HUES48 (cell line): ENCODE data around the gene ITGAL.

Source experiments
- H3K27ac ChIP-seq: one replicate; pipeline ENCODE4 v1.7.0; 2013; ENCODE audit warnings: low read depth, low read length, inconsistent platforms
- H3K27me3 ChIP-seq: 2 replicates; pipeline ENCODE4 v1.6.1; 2013; ENCODE audit warnings: mild to moderate bottlenecking, low read length; ENCODE audit not compliant: control insufficient read depth, insufficient read depth
- H3K36me3 ChIP-seq: 2 replicates; pipeline ENCODE4 v1.6.1; 2013; ENCODE audit warnings: low read length; ENCODE audit not compliant: control insufficient read depth, insufficient read depth
- H3K4me1 ChIP-seq: 2 replicates; pipeline ENCODE4 v1.6.1; 2013; ENCODE audit warnings: mild to moderate bottlenecking, low read length; ENCODE audit not compliant: control insufficient read depth, insufficient read depth
- H3K4me3 ChIP-seq: 2 replicates; pipeline ENCODE4 v1.5.1; 2013; ENCODE audit warnings: mild to moderate bottlenecking, low read depth, low read length
- H3K9ac ChIP-seq: 2 replicates; pipeline ENCODE4 v1.6.1; 2013; ENCODE audit warnings: mild to moderate bottlenecking, low read depth, low read length, moderate library complexity
- H3K9me3 ChIP-seq: 2 replicates; pipeline ENCODE4 v1.6.1; 2013; ENCODE audit warnings: low read length; ENCODE audit not compliant: control insufficient read depth, insufficient read depth

ITGAL gene

DNA sequence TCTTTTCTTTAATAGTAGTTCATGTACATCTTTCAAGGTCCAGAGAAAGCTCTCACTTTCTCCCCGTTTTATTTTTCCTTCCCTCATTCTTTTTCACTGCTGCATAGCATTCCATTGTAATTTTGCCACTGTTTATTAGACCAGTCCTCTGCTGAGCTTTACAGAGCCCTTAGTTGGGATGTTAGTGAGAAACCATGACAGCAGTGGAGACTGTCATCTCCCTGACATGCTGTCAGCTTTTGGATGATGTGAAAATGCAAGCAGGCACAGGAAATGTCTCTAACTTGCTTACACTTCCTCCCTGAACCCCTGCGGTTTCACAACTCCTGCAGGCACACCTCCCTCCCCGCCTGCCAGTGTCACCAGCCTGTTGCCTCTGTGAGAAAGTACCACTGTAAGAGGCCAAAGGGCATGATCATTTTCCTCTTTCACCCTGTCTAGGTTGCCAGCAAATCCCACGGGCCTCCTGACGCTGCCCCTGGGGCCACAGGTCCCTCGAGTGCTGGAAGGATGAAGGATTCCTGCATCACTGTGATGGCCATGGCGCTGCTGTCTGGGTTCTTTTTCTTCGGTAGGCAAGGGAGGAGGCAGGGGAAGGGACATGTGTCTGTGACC is at the start of gene ITGAL:
TSS of gene ITGAL (plus strand) at position 415 of the 615 bp plus-strand sequence. CDS start at position 511, 96 bp downstream.
- H3K27ac ChIP-seq, result no peak within 1 kb of the TSS
- no peaks in the 10 kb centered on the region for H3K36me3 ChIP-seq
- no peaks in the 10 kb centered on the region for H3K4me1 ChIP-seq
- no peaks in the 10 kb centered on the region for H3K9me3 ChIP-seq
- no peak within 1 kb of the TSS for H3K4me3 ChIP-seq
- H3K9ac ChIP-seq, result no peak within 1 kb of the TSS
- no peaks in the 10 kb centered on the region for H3K27me3 ChIP-seq

DNA sequence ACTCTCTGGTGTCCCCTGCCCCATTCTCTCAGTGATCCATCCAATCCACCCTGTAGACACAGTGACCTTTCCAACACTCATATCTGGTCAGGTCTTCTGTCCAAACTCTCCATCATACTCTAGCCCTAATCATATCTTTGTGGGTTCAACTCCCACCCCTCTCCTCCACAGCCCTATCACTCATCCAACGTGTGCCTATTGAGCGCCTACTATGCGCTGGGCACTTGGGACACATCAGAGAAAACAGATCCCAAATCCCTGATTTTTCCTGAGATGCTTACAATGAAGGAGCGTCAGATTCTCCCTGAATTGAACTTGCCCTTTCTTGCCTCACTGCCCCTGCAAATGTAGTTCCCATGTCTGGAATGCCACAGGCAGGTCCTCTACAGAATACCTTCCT is 44.5 kb upstream of the ITGAL start:
- Histone ChIP-seq H3K9me3 (no peaks in the 10 kb centered on the region), H3K27ac (no peak overlapping the region), H3K9ac (no peak overlapping the region), H3K4me3 (no peak overlapping the region), H3K27me3 (no peaks in the 10 kb centered on the region), H3K4me1 (peaks cover 5% of the 10 kb centered on the region; the same call in 1 of the 2 replicates), H3K36me3 (peaks cover 34% of the 10 kb centered on the region)

DNA sequence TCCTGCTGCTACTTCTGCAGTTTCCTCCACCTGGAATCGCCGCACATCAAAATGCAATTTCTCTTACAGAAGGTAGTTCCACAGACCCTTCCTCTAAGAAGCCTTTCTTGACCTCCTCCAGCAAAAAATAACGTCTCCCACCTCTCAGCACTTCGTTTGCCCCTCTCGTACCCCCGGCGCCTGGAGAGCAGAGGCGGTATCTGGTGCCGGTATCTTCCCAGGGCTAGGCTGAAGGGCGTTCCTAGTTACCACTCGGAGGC is 43.2 kb upstream of the ITGAL start:
- no peaks in the 10 kb centered on the region for H3K9me3 ChIP-seq
- H3K4me3 ChIP-seq, result peak overlapping the region; percentile 77
- H3K4me1 ChIP-seq, result peaks cover 5% of the 10 kb centered on the region; the same call in 1 of the 2 replicates
- peaks cover 23% of the 10 kb centered on the region for H3K36me3 ChIP-seq
- H3K9ac ChIP-seq, result peak overlapping the region; percentile 39
- H3K27me3 ChIP-seq, result no peaks in the 10 kb centered on the region
- H3K27ac ChIP-seq, result peak overlapping the region; percentile 16

DNA sequence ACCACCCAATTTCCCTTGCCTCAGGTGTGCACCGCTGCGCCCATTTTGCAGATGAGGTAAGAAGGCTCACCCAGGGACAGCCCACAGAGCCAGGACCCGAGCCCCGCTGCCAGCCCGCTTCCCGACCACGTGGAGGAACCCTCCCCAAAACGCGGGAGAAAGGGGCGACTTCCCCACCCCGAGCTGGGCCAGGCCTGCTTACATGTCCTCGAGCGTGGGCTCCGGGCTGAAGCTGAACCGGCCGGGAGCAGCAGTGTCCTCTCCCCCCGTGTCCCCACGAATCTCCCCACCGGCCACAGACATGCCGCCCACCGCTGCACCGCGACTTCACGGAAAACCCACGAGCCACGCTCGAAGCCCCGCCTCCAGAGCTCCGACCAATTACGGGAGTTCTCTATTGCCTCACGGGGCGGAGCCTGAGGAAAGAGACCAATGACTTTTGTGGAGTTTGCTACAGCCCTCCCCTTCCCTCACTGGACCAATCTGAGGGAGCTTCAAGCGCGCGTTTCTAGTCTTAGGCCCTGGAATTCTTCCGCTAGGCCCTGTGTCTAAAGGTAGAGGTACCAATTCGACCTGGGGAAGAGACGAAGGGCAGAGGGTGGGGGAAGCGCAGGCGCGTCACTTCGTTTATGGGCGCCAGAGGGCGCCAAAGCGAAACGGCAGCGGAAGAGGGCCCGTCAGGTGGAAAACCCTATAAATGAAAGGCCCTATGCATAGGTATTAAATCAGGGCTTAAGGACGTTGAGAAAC is 42.7 kb upstream of the ITGAL start, which contains the start of gene DCTPP1:
TSS of gene DCTPP1 (minus strand) at position 353 of the 750 bp plus-strand sequence. CDS start at position 303, 50 bp downstream.
- H3K36me3 ChIP-seq, result peaks cover 18% of the 10 kb centered on the region
- peak within 1 kb of the TSS; percentile 39 for H3K9ac ChIP-seq
- peak within 1 kb of the TSS; percentile 16 for H3K27ac ChIP-seq
- peaks cover 5% of the 10 kb centered on the region; the same call in 1 of the 2 replicates for H3K4me1 ChIP-seq
- H3K9me3 ChIP-seq, result no peaks in the 10 kb centered on the region
- peak within 1 kb of the TSS; percentile 77 for H3K4me3 ChIP-seq
- H3K27me3 ChIP-seq, result no peaks in the 10 kb centered on the region

DNA sequence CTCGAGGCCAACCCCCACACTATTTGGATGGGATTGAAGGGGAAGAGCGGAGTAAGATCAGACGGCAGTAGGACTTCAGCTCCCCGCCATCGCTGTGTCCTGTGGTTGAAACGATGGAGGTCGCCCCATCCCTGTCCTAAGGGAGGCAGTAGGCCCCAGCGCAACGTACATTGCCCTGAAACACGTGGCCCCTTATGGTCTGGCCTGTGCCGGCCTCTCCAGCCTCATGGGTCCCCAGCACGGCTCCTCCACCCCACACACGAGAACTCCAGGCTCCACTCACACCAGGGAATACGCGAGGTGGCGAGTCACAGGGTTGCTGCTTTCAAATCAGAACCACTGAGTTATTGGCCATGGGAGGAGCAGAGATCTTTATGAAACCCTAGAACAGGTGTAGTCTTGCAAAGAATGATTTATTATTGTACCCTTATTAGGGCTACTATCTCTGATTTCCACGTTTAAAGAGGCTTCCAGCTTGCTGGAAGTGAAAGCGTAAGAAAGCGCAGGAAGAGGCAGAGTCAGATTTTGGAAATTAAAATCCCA is 42.0 kb upstream of the ITGAL start:
- H3K9ac ChIP-seq, result peak overlapping the region; percentile 25
- peak overlapping the region; percentile 33; the same call in 1 of the 2 replicates for H3K4me3 ChIP-seq
- H3K27ac ChIP-seq, result no peak overlapping the region
- H3K9me3 ChIP-seq, result no peaks in the 10 kb centered on the region
- no peaks in the 10 kb centered on the region for H3K27me3 ChIP-seq
- H3K36me3 ChIP-seq, result peaks cover 17% of the 10 kb centered on the region
- H3K4me1 ChIP-seq, result peaks cover 5% of the 10 kb centered on the region; the same call in 1 of the 2 replicates

DNA sequence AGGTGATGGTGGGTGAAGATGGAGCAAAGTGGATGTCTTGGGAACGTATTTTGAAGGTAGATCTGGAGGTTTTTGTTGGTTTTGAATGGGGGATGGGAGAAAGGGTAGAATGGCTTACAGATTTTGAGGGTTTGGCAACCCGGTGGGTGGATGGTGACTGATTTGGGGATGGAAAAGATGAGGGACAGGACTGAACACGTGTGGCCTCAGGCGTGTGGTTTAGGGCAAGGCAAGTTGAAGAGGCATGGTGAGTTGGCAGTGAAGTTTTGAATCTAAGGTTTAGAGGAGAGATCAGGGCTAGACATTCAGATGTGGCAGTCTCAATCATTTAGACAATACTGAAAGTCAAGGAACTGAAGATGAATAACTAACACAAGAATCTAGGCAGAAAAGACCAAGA is 37.7 kb upstream of the ITGAL start:
- H3K36me3 ChIP-seq, result no peaks in the 10 kb centered on the region
- H3K9ac ChIP-seq, result no peak overlapping the region
- H3K9me3 ChIP-seq, result no peaks in the 10 kb centered on the region
- no peaks in the 10 kb centered on the region for H3K27me3 ChIP-seq
- H3K4me1 ChIP-seq, result 0 out of 2 replicates have a peak, but pooled peaks cover 3% of the 10 kb centered on the region
- no peak overlapping the region for H3K27ac ChIP-seq
- no peak overlapping the region for H3K4me3 ChIP-seq

DNA sequence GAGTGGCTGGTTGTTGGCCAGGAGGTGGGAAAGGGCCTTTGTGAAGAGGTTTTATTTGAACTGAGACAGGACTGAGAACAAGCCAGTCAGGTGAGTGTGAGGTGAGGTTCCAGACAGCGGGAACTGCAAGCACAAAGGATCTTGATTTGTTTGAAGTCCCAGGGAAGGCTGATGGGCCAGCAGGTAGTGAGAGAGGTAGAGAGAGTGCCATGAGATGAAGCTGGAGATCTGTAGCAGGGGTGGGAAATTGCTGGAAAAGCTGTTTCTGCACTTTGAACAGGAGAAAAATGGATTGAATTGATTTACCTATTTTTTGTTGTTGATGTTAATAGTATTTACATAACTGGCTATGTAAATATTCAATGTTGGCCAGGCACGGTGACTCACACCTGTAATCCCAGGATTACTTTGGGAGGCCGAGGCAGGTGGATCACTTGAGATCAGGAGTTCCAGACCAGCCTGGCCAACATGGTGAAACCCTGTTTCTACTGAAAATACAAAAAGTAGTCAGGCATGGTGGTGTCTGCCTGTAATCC is 35.0 kb upstream of the ITGAL start:
- no peak overlapping the region for H3K27ac ChIP-seq
- H3K27me3 ChIP-seq, result no peaks in the 10 kb centered on the region
- H3K36me3 ChIP-seq, result no peaks in the 10 kb centered on the region
- no peak overlapping the region for H3K9ac ChIP-seq
- no peaks in the 10 kb centered on the region for H3K4me1 ChIP-seq
- no peak overlapping the region for H3K4me3 ChIP-seq
- no peaks in the 10 kb centered on the region for H3K9me3 ChIP-seq

DNA sequence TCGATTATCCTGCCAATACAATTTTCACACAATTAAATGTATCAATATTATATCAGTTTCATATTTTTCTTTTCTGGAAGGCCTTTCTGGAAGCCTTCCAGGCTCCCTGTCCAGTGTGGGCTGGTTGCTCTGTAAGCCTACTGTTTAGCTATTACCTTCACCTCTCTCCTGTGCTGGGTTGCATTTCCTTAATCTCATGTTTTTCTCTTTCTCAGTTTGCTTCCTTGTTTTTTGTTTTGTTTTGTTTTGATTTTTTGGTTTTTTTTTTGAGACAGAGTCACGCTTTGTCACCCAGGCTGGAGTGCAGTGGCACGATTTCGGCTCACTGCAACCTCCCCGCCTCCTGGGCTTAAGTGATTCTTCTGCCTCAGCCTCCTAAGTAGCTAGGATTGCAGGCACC is 33.7 kb upstream of the ITGAL start:
- H3K9ac ChIP-seq, result no peak overlapping the region
- no peak overlapping the region for H3K27ac ChIP-seq
- no peaks in the 10 kb centered on the region for H3K4me1 ChIP-seq
- H3K9me3 ChIP-seq, result no peaks in the 10 kb centered on the region
- no peaks in the 10 kb centered on the region for H3K27me3 ChIP-seq
- H3K36me3 ChIP-seq, result peaks cover under 1% of the 10 kb centered on the region; the same call in 1 of the 2 replicates
- H3K4me3 ChIP-seq, result no peak overlapping the region

DNA sequence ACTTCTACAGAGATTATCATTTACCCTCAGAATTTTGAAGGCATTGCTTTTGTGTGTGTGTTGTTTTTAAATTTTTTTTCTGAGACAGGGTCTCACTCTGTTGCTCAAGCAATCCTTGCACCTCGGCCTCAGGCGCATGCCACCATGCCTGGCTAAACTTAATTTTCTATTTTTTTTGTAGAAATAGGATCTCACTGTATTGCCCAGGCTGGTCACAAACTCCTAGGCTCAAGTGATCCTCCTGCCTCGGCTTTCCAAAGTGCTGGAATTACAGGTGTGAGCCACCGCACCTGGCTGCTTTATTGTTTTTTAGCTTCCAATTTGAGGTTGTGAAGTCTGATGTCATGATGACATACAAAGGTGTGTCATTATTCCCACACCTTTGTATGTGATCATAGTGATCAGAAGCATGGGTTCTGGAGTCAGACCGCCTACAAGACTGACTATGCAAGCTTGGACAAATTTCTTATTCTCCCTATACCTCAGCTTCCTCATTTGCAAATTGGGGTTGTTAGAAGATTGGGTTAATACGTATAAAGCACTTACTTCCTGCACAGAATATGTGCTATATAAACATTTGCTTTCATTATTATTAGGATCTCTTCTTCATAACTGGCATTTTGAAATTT is 32.7 kb upstream of the ITGAL start:
- H3K9me3 ChIP-seq, result no peaks in the 10 kb centered on the region
- H3K27me3 ChIP-seq, result no peaks in the 10 kb centered on the region
- H3K36me3 ChIP-seq, result peaks cover 6% of the 10 kb centered on the region; the same call in 1 of the 2 replicates
- H3K4me3 ChIP-seq, result no peak overlapping the region
- H3K9ac ChIP-seq, result no peak overlapping the region
- H3K4me1 ChIP-seq, result peaks cover 4% of the 10 kb centered on the region
- no peak overlapping the region for H3K27ac ChIP-seq

DNA sequence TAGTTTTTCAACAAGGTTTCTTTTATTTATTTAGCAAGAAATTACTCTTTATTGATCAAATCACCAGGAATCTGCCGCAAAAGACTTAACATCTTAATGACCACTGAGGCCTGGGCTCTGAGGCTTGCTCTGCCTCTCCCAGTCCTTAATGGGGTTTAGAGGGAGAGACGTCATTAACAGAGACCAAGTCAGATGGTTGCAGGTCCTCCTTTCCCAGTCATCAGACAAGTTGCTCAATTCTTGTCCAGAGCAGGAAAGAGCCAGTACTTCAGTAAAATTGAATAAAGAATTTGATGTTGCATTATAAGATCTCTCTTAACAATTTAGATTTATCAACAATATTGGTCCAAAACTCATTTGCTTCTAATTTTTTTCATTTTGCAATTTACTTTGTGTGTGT is 28.9 kb upstream of the ITGAL start:
- Histone ChIP-seq H3K4me3 (no peak overlapping the region), H3K36me3 (peaks cover 6% of the 10 kb centered on the region; the same call in 1 of the 2 replicates), H3K4me1 (peaks cover 6% of the 10 kb centered on the region), H3K9me3 (no peaks in the 10 kb centered on the region), H3K27ac (no peak overlapping the region), H3K27me3 (no peaks in the 10 kb centered on the region), H3K9ac (no peak overlapping the region)
